Measurements from ENCODE around the gene PCED1B. TPM values are rescaled to one million over a fixed set of nuclear protein-coding genes. Genes with fewer than 3 reads are reported as not detected.
"Not testable (repeated sequence)": the region's sequence is repeated elsewhere in the genome, so short reads cannot be mapped to it uniquely, and the experiment has no call there.

PCED1B gene
- total RNA-seq, 3 donors from 2014 or later: 57.1 to 78.2 (median 71.2) TPM

GRCh38 chr12:47111392-47111778 is 32.0 kb downstream of the PCED1B start:
- ATAC-seq (peak; percentile 84 to 88), DNase-seq (no peak)
- Mint-ChIP-seq H3K9me3 (no peaks in the 10 kb centered on the region), H3K4me3 (peak overlapping the region; percentile 40), H3K27me3 (ENCODE audit: low read depth) (no peaks in the 10 kb centered on the region), H3K4me1 (ENCODE audit: low read depth) (peaks cover 33% of the 10 kb centered on the region), H3K36me3 (ENCODE audit: insufficient read depth) (peaks cover 29% of the 10 kb centered on the region)

- H3K9me3 Mint-ChIP-seq: no peaks in the 10 kb centered on the region
- peak in 1 of 2 donors; percentile 18 for ATAC-seq
- no peaks in the 10 kb centered on the region for H3K27me3 Mint-ChIP-seq (ENCODE audit: low read depth)
- H3K36me3 Mint-ChIP-seq (ENCODE audit: insufficient read depth): peaks cover 24% of the 10 kb centered on the region
- H3K4me1 Mint-ChIP-seq (ENCODE audit: low read depth): peaks cover 33% of the 10 kb centered on the region
- DNase-seq: no peak
- H3K4me3 Mint-ChIP-seq: peak overlapping the region; percentile 40
These were observed 32.4 kb downstream of the PCED1B start for GRCh38 chr12:47111854-47112253.

DNA sequence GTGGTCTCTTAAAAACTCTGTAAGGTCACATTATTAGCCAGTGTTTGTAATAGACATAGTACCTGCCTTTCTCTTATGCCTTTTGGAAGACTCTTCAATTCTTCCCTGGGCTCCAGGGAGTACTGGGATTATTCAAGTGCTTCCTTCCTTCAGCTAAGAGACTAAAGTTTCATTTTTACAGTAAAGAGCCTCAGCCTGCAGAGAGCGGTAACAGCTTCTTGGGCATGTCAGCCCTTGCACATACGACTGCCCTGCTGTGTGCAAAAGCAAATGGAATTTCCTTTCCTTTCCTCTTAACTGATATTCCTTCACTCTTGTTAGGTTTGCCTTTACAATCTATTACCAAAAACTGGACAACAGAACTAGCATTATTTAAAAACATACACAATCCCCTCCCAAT is 33.3 kb downstream of the PCED1B start:
- H3K4me3 Mint-ChIP-seq: no peak overlapping the region
- no peak for ATAC-seq
- H3K9me3 Mint-ChIP-seq: no peaks in the 10 kb centered on the region
- H3K27me3 Mint-ChIP-seq (ENCODE audit: low read depth): no peaks in the 10 kb centered on the region
- peaks cover 19% of the 10 kb centered on the region for H3K36me3 Mint-ChIP-seq (ENCODE audit: insufficient read depth)
- DNase-seq: no peak
- peaks cover 33% of the 10 kb centered on the region for H3K4me1 Mint-ChIP-seq (ENCODE audit: low read depth)

DNA sequence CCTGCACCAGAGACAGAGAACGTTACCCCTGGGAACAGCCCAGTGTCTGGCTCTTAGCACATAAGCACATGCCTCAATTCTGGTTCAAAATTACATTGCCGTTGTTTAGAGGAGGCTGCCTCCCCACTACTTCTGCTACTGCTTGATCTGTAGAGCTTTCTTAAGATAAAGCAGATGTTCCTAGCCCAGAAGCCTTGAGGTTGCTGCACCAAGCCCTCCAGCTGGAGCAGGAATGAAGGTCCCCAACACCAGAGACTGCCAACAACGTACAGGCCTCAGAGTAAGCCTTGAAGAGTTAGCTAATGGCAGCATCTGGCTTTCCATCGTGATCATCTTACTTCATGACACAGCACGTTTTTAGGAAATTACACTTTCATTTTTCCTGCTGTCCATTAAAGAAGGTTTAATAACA is 35.1 kb downstream of the PCED1B start:
- no peaks in the 10 kb centered on the region for H3K27me3 Mint-ChIP-seq (ENCODE audit: low read depth)
- H3K36me3 Mint-ChIP-seq (ENCODE audit: insufficient read depth): peaks cover 17% of the 10 kb centered on the region
- ATAC-seq: no peak
- peaks cover 35% of the 10 kb centered on the region for H3K4me1 Mint-ChIP-seq (ENCODE audit: low read depth)
- no peaks in the 10 kb centered on the region for H3K9me3 Mint-ChIP-seq
- no peak for DNase-seq
- no peak overlapping the region for H3K4me3 Mint-ChIP-seq

DNA sequence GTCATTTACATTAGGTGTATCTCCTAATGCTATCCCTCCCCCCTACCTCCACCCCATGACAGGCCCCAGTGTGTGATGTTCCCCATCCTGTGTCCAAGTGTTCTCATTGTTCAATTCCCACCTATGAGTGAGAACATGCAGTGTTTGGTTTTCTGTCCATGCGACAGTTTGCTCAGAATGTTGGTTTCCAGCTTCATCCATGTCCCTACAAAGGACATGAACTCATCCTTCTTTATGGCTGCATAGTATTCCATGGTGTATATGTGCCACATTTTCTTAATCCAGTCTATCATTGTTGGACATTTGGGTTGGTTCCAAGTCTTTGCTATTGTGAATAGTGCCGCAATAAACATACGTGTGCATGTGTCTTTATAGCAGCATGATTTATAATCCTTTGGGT is 37.9 kb downstream of the PCED1B start:
- not testable (repeated sequence) for H3K9me3 Mint-ChIP-seq; H3K27me3 Mint-ChIP-seq (ENCODE audit: low read depth); ATAC-seq; DNase-seq; H3K4me3 Mint-ChIP-seq
- H3K36me3 Mint-ChIP-seq (ENCODE audit: insufficient read depth): peaks cover 15% of the 10 kb centered on the region
- peaks cover 20% of the 10 kb centered on the region for H3K4me1 Mint-ChIP-seq (ENCODE audit: low read depth)

- peaks cover 27% of the 10 kb centered on the region for H3K4me1 Mint-ChIP-seq (ENCODE audit: low read depth)
These were observed 41.3 kb downstream of the PCED1B start for GRCh38 chr12:47120736-47121135.

DNA sequence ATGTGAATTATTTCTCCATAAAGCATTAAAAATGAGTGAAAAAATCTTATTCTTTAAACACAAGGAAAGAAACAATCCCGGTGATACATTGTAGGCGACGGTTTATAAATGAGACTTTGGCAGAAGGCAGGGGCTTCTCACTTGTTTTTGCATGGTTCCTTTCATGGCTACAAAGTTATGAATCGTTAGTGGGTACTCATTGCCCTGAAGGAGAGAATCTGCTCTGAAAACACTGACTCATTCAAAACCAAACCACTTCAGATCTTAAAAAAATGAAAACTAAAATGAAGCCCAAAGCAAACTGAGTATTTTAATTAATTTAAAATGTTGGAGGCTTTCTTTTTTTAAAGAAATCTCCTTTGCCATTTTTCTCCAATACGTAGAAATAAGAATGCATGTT is 41.7 kb downstream of the PCED1B start:
- H3K4me1 Mint-ChIP-seq (ENCODE audit: low read depth): peaks cover 27% of the 10 kb centered on the region
- no peak overlapping the region for H3K4me3 Mint-ChIP-seq

More at GRCh38 chr12:47120736-47121135, 41.3 kb downstream of the PCED1B start:
- Mint-ChIP-seq H3K27me3 (ENCODE audit: low read depth) (no peaks in the 10 kb centered on the region), H3K9me3 (no peaks in the 10 kb centered on the region), H3K36me3 (ENCODE audit: insufficient read depth) (peaks cover 26% of the 10 kb centered on the region), H3K4me3 (no peak overlapping the region)
- DNase-seq: no peak
- peak; percentile 77 to 84 for ATAC-seq

DNA sequence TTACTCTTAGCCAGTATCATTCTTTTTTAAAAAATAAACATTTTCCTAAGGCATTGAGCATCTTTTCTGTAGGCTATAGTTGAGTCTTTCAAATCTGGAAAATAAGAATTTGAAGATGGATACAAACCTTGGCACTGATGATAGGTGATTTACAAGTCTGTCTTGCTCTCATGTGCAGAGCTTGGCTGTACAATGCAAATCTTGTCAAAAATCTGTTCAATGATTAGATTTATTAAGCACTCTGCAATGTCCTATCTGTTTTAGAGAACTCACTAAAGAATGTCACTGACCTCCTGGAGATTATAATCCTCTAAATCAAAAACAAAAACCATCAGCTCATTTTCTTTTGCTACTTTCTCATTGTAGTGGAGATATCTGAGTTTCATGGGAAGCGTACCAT is 43.2 kb downstream of the PCED1B start:
- no peaks in the 10 kb centered on the region for H3K9me3 Mint-ChIP-seq
- no peak for DNase-seq
- H3K27me3 Mint-ChIP-seq (ENCODE audit: low read depth): no peaks in the 10 kb centered on the region
- H3K36me3 Mint-ChIP-seq (ENCODE audit: insufficient read depth): peaks cover 25% of the 10 kb centered on the region
- H3K4me3 Mint-ChIP-seq: no peak overlapping the region
- no peak for ATAC-seq
- H3K4me1 Mint-ChIP-seq (ENCODE audit: low read depth): peaks cover 30% of the 10 kb centered on the region

More for the DNA sequence above, 41.7 kb downstream of the PCED1B start:
- H3K27me3 Mint-ChIP-seq (ENCODE audit: low read depth): no peaks in the 10 kb centered on the region
- H3K9me3 Mint-ChIP-seq: no peaks in the 10 kb centered on the region
- DNase-seq: no peak
- peaks cover 22% of the 10 kb centered on the region for H3K36me3 Mint-ChIP-seq (ENCODE audit: insufficient read depth)
- ATAC-seq: peak; percentile 93 to 95

GRCh38 chr12:47123730-47124129 is 44.3 kb downstream of the PCED1B start:
- DNase-seq: no peak
- H3K4me1 Mint-ChIP-seq (ENCODE audit: low read depth): peaks cover 26% of the 10 kb centered on the region
- H3K4me3 Mint-ChIP-seq: no peak overlapping the region
- H3K9me3 Mint-ChIP-seq: no peaks in the 10 kb centered on the region
- H3K36me3 Mint-ChIP-seq (ENCODE audit: insufficient read depth): peaks cover 21% of the 10 kb centered on the region
- no peaks in the 10 kb centered on the region for H3K27me3 Mint-ChIP-seq (ENCODE audit: low read depth)
- ATAC-seq: no peak

DNA sequence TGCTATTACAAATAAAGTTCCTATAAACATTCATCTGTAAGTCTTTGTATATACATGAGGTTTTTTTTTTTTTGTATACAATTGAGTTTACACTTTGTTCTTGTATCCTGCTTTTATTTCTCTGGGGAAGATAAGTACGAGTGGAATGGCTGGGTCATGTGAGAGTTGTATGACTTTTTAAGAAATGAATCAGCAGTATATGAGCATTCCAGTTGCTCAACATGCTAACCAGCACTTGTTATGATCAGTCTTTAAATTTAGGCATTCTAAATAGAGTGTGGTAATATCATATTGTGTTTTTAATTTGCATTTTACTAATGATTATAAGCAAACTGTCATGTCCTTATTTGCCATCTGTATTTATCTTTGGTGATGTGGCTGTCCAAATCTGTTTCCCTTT is 45.0 kb downstream of the PCED1B start:
- H3K4me1 Mint-ChIP-seq (ENCODE audit: low read depth): peaks cover 26% of the 10 kb centered on the region
- no peaks in the 10 kb centered on the region for H3K27me3 Mint-ChIP-seq (ENCODE audit: low read depth)
- ATAC-seq: no peak
- no peaks in the 10 kb centered on the region for H3K9me3 Mint-ChIP-seq
- peaks cover 19% of the 10 kb centered on the region for H3K36me3 Mint-ChIP-seq (ENCODE audit: insufficient read depth)
- DNase-seq: no peak
- H3K4me3 Mint-ChIP-seq: no peak overlapping the region

DNA sequence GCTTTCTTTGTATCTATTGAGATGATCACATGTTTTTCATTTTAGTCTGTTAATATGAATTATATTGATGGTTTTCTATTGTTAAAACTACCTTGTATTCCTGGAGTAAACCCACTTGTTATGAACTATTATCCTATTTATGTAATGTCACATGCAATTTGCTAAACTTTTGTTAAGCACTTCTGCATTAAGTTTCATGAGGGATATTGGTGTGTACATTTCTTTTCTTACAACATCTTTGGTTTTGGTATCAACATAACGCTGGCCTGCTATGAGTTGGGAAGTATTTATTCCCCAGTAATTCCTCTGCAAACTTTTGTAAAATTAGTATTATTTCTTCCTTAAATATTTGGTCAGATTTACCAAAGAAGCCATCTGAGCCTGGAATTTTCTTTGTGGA is 46.8 kb downstream of the PCED1B start:
- DNase-seq (no peak), ATAC-seq (no peak)
- Mint-ChIP-seq H3K27me3 (ENCODE audit: low read depth) (no peaks in the 10 kb centered on the region), H3K4me1 (ENCODE audit: low read depth) (peaks cover 20% of the 10 kb centered on the region), H3K36me3 (ENCODE audit: insufficient read depth) (peaks cover 18% of the 10 kb centered on the region), H3K4me3 (no peak overlapping the region), H3K9me3 (no peaks in the 10 kb centered on the region)

DNA sequence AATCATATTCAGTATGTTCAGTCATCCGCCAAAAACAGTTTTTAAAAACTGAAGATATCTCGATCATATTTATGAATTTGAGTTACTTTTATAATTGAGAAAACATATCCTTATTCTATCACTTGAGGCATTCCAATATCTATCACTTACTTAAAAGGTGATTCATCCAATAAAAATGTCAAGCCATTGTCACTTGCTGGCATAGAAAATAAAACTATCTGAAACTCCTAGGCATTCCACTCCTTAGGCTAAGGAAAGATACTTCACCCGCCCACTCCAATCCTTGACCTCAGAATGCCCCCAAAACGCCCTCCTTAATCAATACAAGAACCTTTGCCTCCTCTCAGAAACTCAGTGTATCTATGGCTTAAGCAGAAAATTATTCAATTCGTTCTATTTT is 51.6 kb downstream of the PCED1B start:
- H3K4me3 Mint-ChIP-seq: no peak overlapping the region
- H3K27me3 Mint-ChIP-seq (ENCODE audit: low read depth): no peaks in the 10 kb centered on the region
- DNase-seq: no peak
- ATAC-seq: no peak
- H3K36me3 Mint-ChIP-seq (ENCODE audit: insufficient read depth): peaks cover 14% of the 10 kb centered on the region
- peaks cover 8% of the 10 kb centered on the region for H3K4me1 Mint-ChIP-seq (ENCODE audit: low read depth)
- H3K9me3 Mint-ChIP-seq: no peaks in the 10 kb centered on the region

DNA sequence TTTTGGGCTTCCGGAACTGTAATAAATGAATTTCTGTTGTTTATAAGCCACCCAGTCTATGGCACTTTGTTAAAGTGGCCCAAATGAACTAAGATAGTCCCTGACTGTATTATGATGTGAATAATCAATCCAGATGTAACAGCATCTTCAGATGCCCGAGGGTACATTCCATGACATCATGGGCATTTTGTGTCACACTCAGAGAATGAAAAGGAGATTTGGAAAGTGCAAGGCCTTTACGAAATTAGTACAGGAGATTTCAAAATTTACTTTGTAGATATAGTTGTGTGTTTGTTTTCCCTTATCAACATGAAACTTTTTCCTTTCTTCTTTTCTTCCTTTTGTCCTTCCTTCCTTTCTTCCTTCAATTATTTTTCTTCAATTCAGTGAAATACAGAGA is 54.6 kb downstream of the PCED1B start:
- peaks cover 6% of the 10 kb centered on the region for H3K4me1 Mint-ChIP-seq (ENCODE audit: low read depth)
- no peak for DNase-seq
- H3K27me3 Mint-ChIP-seq (ENCODE audit: low read depth): no peaks in the 10 kb centered on the region
- no peaks in the 10 kb centered on the region for H3K9me3 Mint-ChIP-seq
- no peak overlapping the region for H3K4me3 Mint-ChIP-seq
- ATAC-seq: no peak
- peaks cover 15% of the 10 kb centered on the region for H3K36me3 Mint-ChIP-seq (ENCODE audit: insufficient read depth)

DNA sequence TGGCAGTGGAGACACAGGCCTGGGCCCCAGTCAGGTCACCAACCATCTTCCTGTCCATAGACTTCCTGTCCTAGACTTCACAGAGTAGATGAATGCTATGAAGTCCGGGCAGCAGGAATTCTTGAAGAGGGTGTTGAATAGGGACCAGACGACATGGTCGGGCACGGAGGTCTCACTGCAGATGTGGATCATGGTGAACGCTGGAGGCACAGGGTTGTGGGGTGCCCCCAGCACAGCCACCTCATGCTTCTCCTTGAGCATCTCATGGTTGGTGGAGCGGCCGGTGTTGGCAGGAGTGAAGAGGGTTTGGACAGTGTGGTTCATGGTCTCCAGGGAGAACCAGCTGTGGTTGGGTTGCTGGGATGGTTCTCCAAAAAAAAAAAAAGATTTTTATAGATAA is 56.2 kb downstream of the PCED1B start:
- Mint-ChIP-seq H3K4me3 (no peak overlapping the region), H3K4me1 (ENCODE audit: low read depth) (peaks cover 11% of the 10 kb centered on the region), H3K36me3 (ENCODE audit: insufficient read depth) (peaks cover 25% of the 10 kb centered on the region), H3K9me3 (peaks cover 7% of the 10 kb centered on the region), H3K27me3 (ENCODE audit: low read depth) (no peaks in the 10 kb centered on the region)
- ATAC-seq (no peak), DNase-seq (no peak)

GRCh38 chr12:47139000-47139681 is 59.7 kb downstream of the PCED1B start:
- H3K36me3 Mint-ChIP-seq (ENCODE audit: insufficient read depth): peaks cover 37% of the 10 kb centered on the region

More at GRCh38 chr12:47139000-47139681, 59.7 kb downstream of the PCED1B start:
- H3K9me3 Mint-ChIP-seq: peaks cover 7% of the 10 kb centered on the region
- DNase-seq (no peak), ATAC-seq (no peak)
- H3K27me3 Mint-ChIP-seq (ENCODE audit: low read depth): no peaks in the 10 kb centered on the region
- no peak overlapping the region for H3K4me3 Mint-ChIP-seq
- peaks cover 14% of the 10 kb centered on the region for H3K4me1 Mint-ChIP-seq (ENCODE audit: low read depth)

All from activated T-cell treated with anti-CD3 and anti-CD28 coated beads, Interleukin-2, amount 50 U/mL, for 4 hours (primary cell).